Adrenal gland (tissue), 12 donors: Measurements from ENCODE around the gene CCL28. TPM values are rescaled to one million over a fixed set of nuclear protein-coding genes. Genes with fewer than 3 reads are reported as not detected.

ENCODE experiments used
- DNase-seq, 7 donors: peaks; one replicate each; pipeline ENCODE4 v3.0.0-alpha.2; 2019 to 2020
- H3K27ac ChIP-seq, 5 donors: fragments of 200-600 bp; sonication (generic) in 4 of 5; 1 replicate in 3 of 5; 2 replicates in 2 of 5; pipeline versions ENCODE4 v1.5.1 to v1.8.0; 2016 to 2020; ENCODE audit warnings: mild to moderate bottlenecking in 1 of 5
- H3K27me3 ChIP-seq: fragments of 200-600 bp; 2 replicates; pipeline ENCODE4 v1.8.0; 2021
- H3K36me3 ChIP-seq, 2 donors: fragments of 200-600 bp; replicated peaks in 1 of 2; 1 replicate in 1 of 2; 2 replicates in 1 of 2; pipeline versions ENCODE4 v1.5.1 to v1.8.0; 2018 to 2022
- H3K4me1 ChIP-seq, 2 donors: fragments of 200-600 bp; replicated peaks in 1 of 2; 1 replicate in 1 of 2; 2 replicates in 1 of 2; pipeline versions ENCODE4 v1.5.1 to v1.8.0; 2018 to 2021
- H3K4me3 ChIP-seq, 4 donors: fragments of 200-600 bp; sonication (generic) in 3 of 4; one replicate each; pipeline ENCODE4 v1.5.1; 2016 to 2018
- H3K9me3 ChIP-seq, 3 donors: fragments of 200-600 bp; sonication (generic) in 1 of 3; replicated peaks in 1 of 3; 1 replicate in 2 of 3; 2 replicates in 1 of 3; pipeline versions ENCODE4 v1.5.1 to v1.8.0; 2016 to 2021
- CTCF ChIP-seq, 6 experiments: fragments of 450-650 bp in 4 of 6; fragments of 200-600 bp in 2 of 6; sonication (generic) in 1 of 6; IDR thresholded peaks; 1 replicate in 5 of 6; 2 replicates in 1 of 6; pipeline versions ENCODE4 v1.5.1 to v1.8.0; 2016 to 2021; ENCODE audit warnings: antibody characterized with exemption in 6 of 6, mild to moderate bottlenecking in 2 of 6, moderate library complexity in 1 of 6
- POLR2A ChIP-seq, 2 donors: fragments of 450-650 bp; IDR thresholded peaks; one replicate each; pipeline ENCODE4 v1.6.1; 2017; ENCODE audit warnings: antibody characterized with exemption in 2 of 2, mild to moderate bottlenecking in 2 of 2, moderate library complexity in 1 of 2
- WGBS, 4 donors: extraction: QIAGEN DNeasy Blood & Tissue Kit in 2 of 4; methylation state at CpG; one replicate each; pipeline versions ENCODE4 v1.1.5 to v1.1.7; 2013 to 2017; 5-methylcytosine and 5-hydroxymethylcytosine counted together
- intact Hi-C, 2 donors: fragments of 100-400 bp; cut with DNase I; formaldehyde crosslinking; loops; one replicate each; pipeline versions ENCODE4 v1.14.1 to v1.15.0; 2022 to 2023
- polyA plus RNA-seq, 3 donors: library from polyadenylated mRNA; stranded (reverse); fragments of 200-250 nt in 2 of 3; fragments of 350-450 nt in 1 of 3; fragmentation: Illumina TruSeq in 1 of 3; extraction: RNeasy Lipid Tissue Mini Kit (QIAGEN cat#74804) in 1 of 3; gene quantifications; one replicate each; pipeline ENCODE4 v1.2.3, GENCODE V29; 2013 to 2014
- total RNA-seq, 9 donors: library from RNA; depleted of rRNA in 4 of 9; stranded (reverse); fragments of >200 nt in 4 of 9; fragments of 120-200 nt in 1 of 9; fragmentation: NEBNext Ultra II Directional in 1 of 9; extraction: Animal tissue kit (Norgen Biotek cat#: 25700) in 1 of 9; gene quantifications; one replicate each; pipeline versions ENCODE4 v1.1.0 to v1.2.4, GENCODE V29; 2013 to 2023
- donor health status: healthy with polysubstance abuse.
- donor health status: Bipolar disorder and iron deficiency.
- donor health status: DM: yes; HTN: yes; CAD: no.
- donor health status: DM: no; HTN: no; CAD: no.
- donor health status: DM: no; HTN: no; CAD: no.
- donor health status: DM: yes; HTN: yes; CAD: no.

Gene CCL28
- total and polyA plus RNA-seq, 12 donors: 0.12 to 2.4 (median 1.00) TPM

GRCh38 chr5:43348861-43349363 is 63.3 kb downstream of the CCL28 start:
- Histone ChIP-seq H3K27ac (no peak overlapping the region), H3K4me3 (no peak overlapping the region), H3K9me3 (no peaks in the 10 kb centered on the region), H3K27me3 (no peaks in the 10 kb centered on the region), H3K36me3 (no peaks in the 10 kb centered on the region), H3K4me1 (no peaks in the 10 kb centered on the region)
- WGBS, 4 donors: 62 to 90% (median 72%) methylated on average over 1 of the region's 1 CpG
- TF ChIP-seq POLR2A (IDR thresholded peaks at IDR 0.05) (no peak), CTCF (IDR thresholded peaks at IDR 0.05) (no peak)
- DNase-seq: no peak
- intact Hi-C loops: no loop called here

GRCh38 chr5:43348207-43348606 is 64.0 kb downstream of the CCL28 start:
- WGBS, 4 donors: 79 to 96% (median 90%) methylated on average over 4 of the region's 4 CpGs
- no peak overlapping the region for H3K27ac ChIP-seq
- H3K4me3 ChIP-seq: no peak overlapping the region
- H3K27me3 ChIP-seq: no peaks in the 10 kb centered on the region
- no peaks in the 10 kb centered on the region for H3K9me3 ChIP-seq
- intact Hi-C loops: no loop called here
- H3K4me1 ChIP-seq: no peaks in the 10 kb centered on the region
- TF ChIP-seq POLR2A (IDR thresholded peaks at IDR 0.05) (no peak), CTCF (IDR thresholded peaks at IDR 0.05) (no peak)
- no peaks in the 10 kb centered on the region for H3K36me3 ChIP-seq
- no peak for DNase-seq

DNA sequence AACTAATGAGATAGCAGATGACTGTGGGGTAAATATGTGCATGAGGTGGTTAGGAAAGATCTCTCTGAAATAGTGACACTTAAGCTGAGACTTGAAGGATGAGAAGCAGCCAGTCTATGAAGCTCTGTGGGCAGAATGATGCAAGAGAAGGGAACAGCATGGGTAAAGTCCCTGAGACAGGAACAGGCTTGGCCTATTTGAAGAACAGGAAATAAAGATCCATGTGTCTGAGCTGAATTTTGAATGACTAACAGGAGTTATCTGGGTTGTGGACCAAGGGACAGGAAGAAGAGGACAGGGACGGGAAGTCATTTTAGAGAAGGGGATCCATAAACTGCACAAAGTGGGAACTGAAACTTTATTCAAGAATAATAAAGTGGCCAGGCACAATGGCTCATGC is 73.3 kb downstream of the CCL28 start:
- 61 to 73% (median 70%) methylated on average over 1 of the region's 1 CpG for WGBS, 4 donors
- TF ChIP-seq POLR2A (IDR thresholded peaks at IDR 0.05) (no peak), CTCF (IDR thresholded peaks at IDR 0.05) (no peak)

DNA sequence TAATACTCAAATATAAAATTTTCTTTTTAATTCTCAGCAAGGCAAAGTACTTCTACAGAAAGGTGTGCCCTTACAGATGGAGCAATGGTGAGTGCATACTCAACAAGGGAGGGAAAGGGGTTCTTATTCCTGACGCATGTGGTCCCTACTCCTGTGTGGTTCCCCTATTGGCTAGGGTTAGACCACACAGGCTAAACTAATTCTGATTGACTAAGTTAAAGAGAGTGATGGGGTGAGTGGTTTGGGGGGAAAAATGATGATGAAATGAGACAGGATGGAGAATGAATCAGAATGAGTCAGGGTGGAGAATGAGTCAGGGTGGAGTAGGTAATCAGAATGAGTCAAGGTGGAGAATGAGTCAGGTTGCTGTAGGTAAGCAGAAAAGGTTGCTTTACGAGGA is 76.0 kb downstream of the CCL28 start:
- no peaks in the 10 kb centered on the region for H3K4me1 ChIP-seq
- no peak for DNase-seq
- WGBS, 4 donors: 69 to 77% (median 74%) methylated on average over 2 of the region's 2 CpGs
- H3K4me3 ChIP-seq: no peak overlapping the region
- H3K27me3 ChIP-seq: no peaks in the 10 kb centered on the region
- H3K27ac ChIP-seq: no peak overlapping the region
- no peak for TF ChIP-seq CTCF (IDR thresholded peaks at IDR 0.05)
- no peak for TF ChIP-seq POLR2A (IDR thresholded peaks at IDR 0.05)
- intact Hi-C loops: no loop called here
- H3K9me3 ChIP-seq: no peaks in the 10 kb centered on the region
- H3K36me3 ChIP-seq: no peaks in the 10 kb centered on the region

More for the DNA sequence above, 73.3 kb downstream of the CCL28 start:
- Histone ChIP-seq H3K9me3 (no peaks in the 10 kb centered on the region), H3K4me1 (no peaks in the 10 kb centered on the region), H3K4me3 (no peak overlapping the region), H3K27ac (no peak overlapping the region), H3K36me3 (no peaks in the 10 kb centered on the region), H3K27me3 (no peaks in the 10 kb centered on the region)
- no peak for DNase-seq
- intact Hi-C loops: no loop called here
